Epithelial cell of esophagus (primary cell): ENCODE results near the gene CSF2RB.

Source experiments
- DNase-seq: peaks from one replicate; pipeline ENCODE4 v3.0.0; 2010; ENCODE audit warnings: low read depth
- H3K4me3 ChIP-seq: 2 replicates; pipeline ENCODE4 v1.5.1; 2011; ENCODE audit warnings: mild to moderate bottlenecking, low read length, control low read depth
- TF ChIP-seq, protein P1 (sequence below): IDR thresholded peaks from 2 replicates; pipeline ENCODE4 v1.5.1; 2011; ENCODE audit warnings: low read depth, mild to moderate bottlenecking, low read length, control low read depth, inconsistent platforms; ENCODE audit not compliant: insufficient read depth; ENCODE audit errors: missing control alignments

Gene CSF2RB

DNA sequence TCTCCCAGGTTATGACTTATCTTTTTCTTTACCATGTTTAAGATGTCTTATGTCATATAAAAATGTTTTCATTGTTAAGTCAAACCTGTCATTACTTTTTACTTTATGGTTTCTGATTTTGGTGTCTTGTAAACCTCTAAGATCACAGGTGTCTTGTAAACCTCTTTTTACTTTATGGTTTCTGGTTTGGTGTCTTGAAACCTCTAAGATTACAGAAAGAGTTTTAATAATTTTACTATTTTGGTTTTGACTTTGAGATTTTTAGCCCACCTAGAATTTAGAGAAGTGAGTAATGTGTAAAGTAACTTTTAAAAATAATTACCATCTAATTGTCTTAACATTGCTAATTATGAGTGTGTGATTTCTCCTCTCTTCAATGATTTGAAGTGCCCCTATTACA, 2.6 kb downstream of the CSF2RB start:
- DNase-seq, result no peak
- no peak overlapping the region for H3K4me3 ChIP-seq
- TF ChIP-seq, protein P1, sequence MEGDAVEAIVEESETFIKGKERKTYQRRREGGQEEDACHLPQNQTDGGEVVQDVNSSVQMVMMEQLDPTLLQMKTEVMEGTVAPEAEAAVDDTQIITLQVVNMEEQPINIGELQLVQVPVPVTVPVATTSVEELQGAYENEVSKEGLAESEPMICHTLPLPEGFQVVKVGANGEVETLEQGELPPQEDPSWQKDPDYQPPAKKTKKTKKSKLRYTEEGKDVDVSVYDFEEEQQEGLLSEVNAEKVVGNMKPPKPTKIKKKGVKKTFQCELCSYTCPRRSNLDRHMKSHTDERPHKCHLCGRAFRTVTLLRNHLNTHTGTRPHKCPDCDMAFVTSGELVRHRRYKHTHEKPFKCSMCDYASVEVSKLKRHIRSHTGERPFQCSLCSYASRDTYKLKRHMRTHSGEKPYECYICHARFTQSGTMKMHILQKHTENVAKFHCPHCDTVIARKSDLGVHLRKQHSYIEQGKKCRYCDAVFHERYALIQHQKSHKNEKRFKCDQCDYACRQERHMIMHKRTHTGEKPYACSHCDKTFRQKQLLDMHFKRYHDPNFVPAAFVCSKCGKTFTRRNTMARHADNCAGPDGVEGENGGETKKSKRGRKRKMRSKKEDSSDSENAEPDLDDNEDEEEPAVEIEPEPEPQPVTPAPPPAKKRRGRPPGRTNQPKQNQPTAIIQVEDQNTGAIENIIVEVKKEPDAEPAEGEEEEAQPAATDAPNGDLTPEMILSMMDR, result no peak

DNA sequence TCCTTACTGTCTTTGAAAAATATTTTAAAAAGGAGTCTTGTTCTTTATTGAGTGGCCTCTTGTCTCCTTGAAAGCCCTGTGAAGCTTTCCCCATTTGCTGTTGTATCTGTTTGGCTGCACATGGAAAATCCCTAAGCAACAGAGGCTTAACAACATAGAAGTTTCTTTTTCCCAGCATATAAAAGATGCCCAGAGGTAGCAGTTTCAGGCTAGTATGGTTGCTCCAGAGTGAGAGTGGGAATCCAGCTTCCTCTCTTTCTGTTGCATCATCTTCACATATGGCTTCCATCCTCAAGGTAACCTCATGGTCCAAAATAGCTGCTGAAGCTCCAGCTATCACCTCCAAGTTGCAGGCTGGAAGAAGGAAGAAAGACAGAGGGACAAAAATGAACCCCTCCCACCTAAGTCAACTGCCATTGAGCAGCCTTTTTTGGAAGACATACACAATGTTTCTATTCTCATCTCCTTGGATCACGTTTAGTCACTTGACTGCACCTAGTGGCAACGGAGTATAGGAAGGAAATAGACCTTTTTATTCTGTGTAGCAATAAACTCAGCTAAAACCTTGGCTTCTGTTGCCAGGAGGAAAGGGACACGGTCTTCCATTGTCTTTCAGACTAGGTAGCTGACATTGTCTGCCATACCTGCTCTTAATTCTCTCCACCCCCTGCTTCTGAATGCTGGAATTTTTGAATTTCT, 5.3 kb downstream of the CSF2RB start:
- TF ChIP-seq, protein P1, result no peak
- DNase-seq, result no peak
- H3K4me3 ChIP-seq, result no peak overlapping the region

DNA sequence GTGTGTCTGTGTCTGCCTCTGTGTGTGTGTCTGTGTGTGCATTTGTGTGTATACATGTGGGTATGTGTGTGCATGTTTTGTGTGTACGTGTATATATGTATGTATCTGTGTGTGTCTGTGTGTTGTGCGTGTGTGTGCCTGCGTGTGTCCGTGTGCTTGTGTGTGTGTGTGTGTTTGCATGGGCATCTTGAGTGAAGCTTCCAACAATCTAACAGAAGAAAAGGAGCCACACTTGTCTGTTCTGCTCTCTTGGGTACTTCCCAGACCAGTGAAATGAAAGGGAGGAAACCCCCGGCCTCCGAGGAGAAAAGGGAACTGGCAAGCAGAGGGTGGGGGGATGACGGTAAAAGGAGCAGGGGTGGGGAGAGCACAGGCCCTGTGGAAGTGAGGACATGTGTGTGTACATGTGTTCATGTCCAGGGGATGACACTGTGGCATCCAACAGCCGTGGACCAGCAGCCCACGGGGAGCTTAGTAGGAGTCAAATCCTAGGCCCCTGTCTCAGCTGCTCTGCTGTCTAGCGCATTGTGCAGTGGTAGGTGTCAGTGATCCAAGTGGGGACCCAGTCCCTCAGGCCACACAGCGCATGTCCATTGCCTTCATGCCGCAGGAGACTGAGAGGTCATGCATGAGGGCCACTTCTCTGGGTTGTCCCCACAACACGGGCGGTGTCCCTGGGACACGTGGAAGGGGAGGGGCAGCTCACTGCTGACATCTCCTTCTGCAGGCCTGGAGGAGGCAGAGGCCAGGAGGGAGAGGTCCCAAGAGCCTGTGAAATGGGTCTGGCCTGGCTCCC, 8.1 kb downstream of the CSF2RB start:
- DNase-seq, result no peak

DNA sequence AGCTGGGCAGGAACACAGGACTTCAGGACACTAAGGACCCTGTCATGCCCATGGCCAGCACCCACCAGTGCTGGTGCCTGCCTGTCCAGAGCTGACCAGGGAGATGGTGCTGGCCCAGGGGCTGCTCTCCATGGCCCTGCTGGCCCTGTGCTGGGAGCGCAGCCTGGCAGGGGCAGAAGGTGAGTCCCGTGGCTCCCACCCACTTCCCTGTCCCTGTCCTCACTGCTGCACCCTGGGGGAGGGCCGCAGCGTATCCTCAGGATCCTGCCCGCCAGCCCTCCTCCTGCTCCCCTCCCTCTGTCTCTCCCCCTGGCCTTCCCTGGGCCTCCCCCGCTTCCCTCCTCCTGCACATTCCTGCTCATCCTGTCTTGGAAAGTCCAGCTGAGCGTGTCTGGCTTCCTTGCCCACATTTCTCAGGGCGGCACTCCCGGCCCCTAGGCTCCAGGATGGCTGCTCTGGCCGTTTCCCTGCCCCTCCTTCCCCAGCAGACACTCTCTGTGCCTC, 8.7 kb downstream of the CSF2RB start:
- no peak overlapping the region for H3K4me3 ChIP-seq
- DNase-seq, result peak; percentile 42
- TF ChIP-seq, protein P1, result no peak

More for the DNA sequence above, 8.1 kb downstream of the CSF2RB start:
- TF ChIP-seq, protein P1, result no peak
- H3K4me3 ChIP-seq, result no peak overlapping the region

DNA sequence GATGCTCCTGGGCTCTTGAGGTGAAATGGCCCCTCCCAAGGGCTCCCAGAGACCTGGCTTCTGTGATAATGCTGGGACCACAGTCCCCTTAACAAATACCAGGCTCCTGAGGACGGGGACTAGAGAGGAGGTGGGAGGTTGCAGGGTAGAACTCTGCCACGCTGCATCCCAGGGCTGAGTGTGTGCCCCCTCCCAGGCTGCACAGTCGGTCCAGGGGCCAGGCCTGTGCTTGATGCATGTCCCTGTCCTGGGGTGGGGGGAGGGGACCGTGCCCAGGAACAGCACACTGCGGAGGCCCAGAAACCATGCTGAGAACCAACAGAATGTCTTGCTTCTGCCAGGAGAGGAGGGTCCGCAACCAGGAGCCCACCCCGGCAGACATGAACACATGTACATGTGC, 9.3 kb downstream of the CSF2RB start:
- no peak overlapping the region for H3K4me3 ChIP-seq
- TF ChIP-seq, protein P1, result no peak
- DNase-seq, result no peak

DNA sequence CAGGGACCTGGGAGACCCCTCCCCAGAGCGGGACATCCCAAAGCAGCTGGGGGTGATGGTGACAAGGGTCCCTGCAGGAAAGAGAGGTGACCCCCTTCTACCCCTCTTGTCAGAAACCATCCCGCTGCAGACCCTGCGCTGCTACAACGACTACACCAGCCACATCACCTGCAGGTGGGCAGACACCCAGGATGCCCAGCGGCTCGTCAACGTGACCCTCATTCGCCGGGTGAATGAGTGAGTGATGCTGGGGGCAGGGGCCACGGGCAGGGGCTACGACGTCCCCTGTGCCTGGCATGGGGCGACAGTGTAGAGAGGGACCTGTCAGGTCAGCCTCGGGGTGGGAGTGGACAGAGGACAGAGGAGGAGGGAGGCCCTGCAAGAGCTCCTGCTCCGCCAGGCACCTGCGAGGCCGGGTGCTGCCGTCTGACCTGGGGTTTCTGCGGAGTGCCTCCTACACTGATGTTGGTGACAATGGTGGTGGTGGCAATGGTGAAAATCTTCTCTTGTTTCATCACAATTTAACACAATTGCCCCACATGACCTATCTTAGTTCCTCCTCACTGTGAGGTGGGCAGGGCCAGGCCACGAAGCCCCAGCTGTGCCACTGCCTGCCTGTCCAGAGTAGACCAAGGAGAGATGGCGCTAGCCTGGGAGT, 9.8 kb downstream of the CSF2RB start:
- no peak overlapping the region for H3K4me3 ChIP-seq
- TF ChIP-seq, protein P1, result no peak
- no peak for DNase-seq
